BJ (cell line): Measurements from ENCODE around the gene SORCS3. TPM values are rescaled to one million over a fixed set of nuclear protein-coding genes. Genes with fewer than 3 reads are reported as not detected.

Experiments
- CTCF ChIA-PET: fragments of 350-600 bp; formaldehyde crosslinking; extraction: SDS; loops from one replicate; lab custom pipeline; 2021; ENCODE audit warnings: antibody characterized with exemption, inconsistent platforms; lab: Yijun Ruan, JAX
- POLR2A ChIA-PET: fragments of 300-600 bp; sonication (Branson Sonifier 250); formaldehyde crosslinking; extraction: SDS; loops from one replicate; lab custom pipeline; 2021; ENCODE audit warnings: antibody characterized with exemption; lab: Charles Lee
- DNase-seq: peaks from one replicate; pipeline ENCODE4 v3.0.0-alpha.2; 2011; ENCODE audit warnings: low read depth
- H3K27me3 ChIP-seq: 2 replicates; pipeline ENCODE4 v1.6.0; 2011; ENCODE audit warnings: low read length; ENCODE audit not compliant: control insufficient read depth, insufficient read depth
- H3K36me3 ChIP-seq: 2 replicates; pipeline ENCODE4 v1.5.1; 2011; ENCODE audit warnings: low read length; ENCODE audit not compliant: control insufficient read depth, insufficient read depth
- H3K4me3 ChIP-seq: 2 replicates; pipeline ENCODE4 v1.5.1; 2011; ENCODE audit warnings: low read depth, mild to moderate bottlenecking, control low read depth, low read length
- CTCF ChIP-seq: IDR thresholded peaks from 2 replicates; pipeline ENCODE4 v1.5.1; 2011; ENCODE audit warnings: low read depth, mild to moderate bottlenecking, control low read depth, inconsistent platforms, low read length, moderate library complexity; ENCODE audit not compliant: insufficient read depth
- polyA minus RNA-seq: library from RNA; depleted of rRNA, polyadenylated mRNA; stranded (reverse); fragments of >200 nt; gene quantifications from 2 replicates; pipeline ENCODE4 v1.2.3, GENCODE V29; 2011; rRNA and poly(A)+ RNA removed
- polyA plus RNA-seq: library from polyadenylated mRNA; depleted of rRNA; stranded (reverse); fragments of >200 nt; gene quantifications from 2 replicates; pipeline ENCODE4 v1.2.3, GENCODE V29; 2011; rRNA removed

Gene SORCS3
- not detected in 2 replicates for polyA plus RNA-seq
- not detected in 2 replicates for polyA minus RNA-seq

GRCh38 chr10:104641187-104641936, at the start of gene SORCS3:
TSS of gene SORCS3 (plus strand) at chr10:104641290.
- TF ChIP-seq CTCF = no peak
- ChIA-PET POLR2A (no interaction called here), CTCF (interaction anchor here (0.9 kb wide), 1 partner anchor 17 kb away, joined by 3 read pairs; no protein-coding TSS in a partner anchor)
- no peak for DNase-seq
- H3K4me3 ChIP-seq = no peak within 1 kb of the TSS
- H3K27me3 ChIP-seq = peaks cover 36% of the 10 kb centered on the region
- no peaks in the 10 kb centered on the region for H3K36me3 ChIP-seq

GRCh38 chr10:104591441-104591840, 49.6 kb upstream of the SORCS3 start:
- no peaks in the 10 kb centered on the region for H3K36me3 ChIP-seq
- POLR2A ChIA-PET = no interaction called here
- DNase-seq = no peak
- TF ChIP-seq CTCF = no peak
- CTCF ChIA-PET = interaction anchor here (0.8 to 2.7 kb wide), 2 partner anchors 11 to 12 kb away, joined by 3 to 14 read pairs; no protein-coding TSS in a partner anchor
- no peak overlapping the region for H3K4me3 ChIP-seq
- no peaks in the 10 kb centered on the region; the same call in 1 of the 2 replicates for H3K27me3 ChIP-seq

- ChIA-PET CTCF (no interaction called here), POLR2A (no interaction called here)
- H3K27me3 ChIP-seq = peaks cover 2% of the 10 kb centered on the region; the same call in 1 of the 2 replicates
- no peak for DNase-seq
- no peak for TF ChIP-seq CTCF
- H3K4me3 ChIP-seq = no peak overlapping the region
- H3K36me3 ChIP-seq = no peaks in the 10 kb centered on the region
Observed at GRCh38 chr10:104601166-104601565, 39.9 kb upstream of the SORCS3 start.

GRCh38 chr10:104608091-104608828, 32.8 kb upstream of the SORCS3 start:
- ChIA-PET POLR2A (no interaction called here), CTCF (interaction anchor here (1.1 to 1.9 kb wide), 5 partner anchors 13 to 202 kb away, joined by 3 to 12 read pairs (median 3); no protein-coding TSS in a partner anchor)
- DNase-seq = no peak
- H3K36me3 ChIP-seq = no peaks in the 10 kb centered on the region
- H3K27me3 ChIP-seq = no peaks in the 10 kb centered on the region
- no peak overlapping the region for H3K4me3 ChIP-seq
- TF ChIP-seq CTCF = no peak
